ENCODE measurements around the gene UBE2E2. TPM values are rescaled to one million over a fixed set of nuclear protein-coding genes. Genes with fewer than 3 reads are reported as not detected.

UBE2E2 gene
- total and polyA plus RNA-seq, 4 donors = 21.5 to 87.5 (median 29.0) TPM

DNA sequence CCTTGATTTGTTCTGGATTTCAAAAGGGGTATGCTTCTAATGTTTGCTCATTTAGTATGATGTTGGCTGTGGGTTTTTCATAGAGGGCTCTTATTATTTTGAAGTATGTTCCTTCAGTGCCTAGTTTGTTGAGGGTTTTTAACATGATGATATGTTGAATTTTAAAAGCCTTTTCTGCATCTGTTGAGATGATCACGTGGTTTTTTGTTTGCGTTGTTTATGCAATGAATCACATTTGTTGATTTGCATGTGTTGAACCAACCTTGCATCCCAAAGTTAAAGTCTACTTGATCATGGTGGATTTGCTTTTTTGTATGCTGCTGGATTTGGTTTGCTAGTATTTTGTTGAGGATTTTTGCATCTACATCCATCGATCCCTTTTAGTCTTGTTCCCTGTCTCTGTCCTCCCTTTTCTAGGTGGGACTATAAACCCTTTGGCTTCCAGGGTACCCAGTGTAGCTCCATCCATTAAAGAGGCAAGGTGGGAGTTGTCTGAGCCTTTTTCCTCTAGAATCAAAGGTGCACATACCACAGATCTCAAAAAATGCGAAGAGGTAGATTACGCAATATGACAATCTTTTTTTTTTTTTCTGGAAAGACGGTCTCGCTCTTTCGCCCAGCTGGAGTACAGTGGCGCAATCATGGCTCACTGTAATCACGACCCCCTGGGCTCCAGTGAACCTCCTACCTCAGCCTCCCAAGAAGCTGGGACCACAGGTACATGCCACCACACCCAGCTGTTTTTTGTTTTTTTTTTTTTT, 381.0 kb downstream of the UBE2E2 start:
- Histone ChIP-seq H3K9me3 (ENCODE audit: control insufficient read depth in 4 of 4, insufficient read depth in 3 of 4, low read length in 3 of 4) (peaks cover 0 to 2% (median 0%) of the 10 kb centered on the region in 4 donors), H3K9ac (ENCODE audit: insufficient read depth in 1 of 2, low read length in 2 of 2) (no peak overlapping the region), H3K27ac (ENCODE audit: low read depth in 1 of 2, low read length in 1 of 2) (no peak overlapping the region), H3K27me3 (ENCODE audit: control insufficient read depth in 3 of 3, insufficient read depth in 3 of 3, low read length in 2 of 3) (no peaks in the 10 kb centered on the region), H3K4me3 (no peak overlapping the region), H3K4me1 (ENCODE audit: control insufficient read depth in 5 of 5, insufficient read depth in 5 of 5, low read length in 5 of 5) (no peaks in the 10 kb centered on the region), H3K36me3 (ENCODE audit: control insufficient read depth in 4 of 4, insufficient read depth in 4 of 4, low read length in 4 of 4) (peaks cover 0 to 2% (median 0%) of the 10 kb centered on the region in 4 donors)
- DNase-seq (no peak), ATAC-seq (ENCODE audit: insufficient read depth, low FRiP score) (no peak)
- 91% methylated on average over 10 of the region's 10 CpGs for WGBS, 2 donors
- no peak for TF ChIP-seq CTCF (IDR thresholded peaks at IDR 0.05; ENCODE audit: control extremely low read depth, extremely low read depth)

DNA sequence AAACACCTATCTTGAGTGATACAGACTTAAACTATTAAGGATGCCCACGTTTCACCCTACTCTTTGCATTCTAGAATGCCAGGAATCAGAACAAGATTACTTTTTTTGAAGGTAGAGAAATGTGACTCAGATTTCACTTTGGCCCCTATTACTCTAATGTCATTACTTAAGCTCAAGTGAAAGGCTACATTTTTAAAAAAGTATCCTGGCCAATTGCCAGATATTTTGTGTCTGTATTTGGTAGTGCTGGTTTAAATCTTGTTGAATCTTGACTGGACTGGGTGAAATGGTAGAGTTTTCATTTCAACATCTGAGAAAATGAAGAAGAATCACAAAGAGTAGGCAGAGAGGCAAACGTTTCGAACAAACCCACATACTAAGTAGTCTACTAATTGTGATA, 384.4 kb downstream of the UBE2E2 start:
- H3K4me3 ChIP-seq = no peak overlapping the region
- H3K27me3 ChIP-seq (ENCODE audit: control insufficient read depth in 3 of 3, insufficient read depth in 3 of 3, low read length in 2 of 3) = no peaks in the 10 kb centered on the region
- 89 to 94% methylated on average over 3 of the region's 3 CpGs for WGBS, 2 donors
- DNase-seq (no peak), ATAC-seq (ENCODE audit: insufficient read depth, low FRiP score) (no peak)
- H3K9me3 ChIP-seq (ENCODE audit: control insufficient read depth in 4 of 4, insufficient read depth in 3 of 4, low read length in 3 of 4) = peaks cover 0 to 2% (median 0%) of the 10 kb centered on the region in 4 donors
- peaks cover 0 to 10% (median 5%) of the 10 kb centered on the region in 5 donors for H3K4me1 ChIP-seq (ENCODE audit: control insufficient read depth in 5 of 5, insufficient read depth in 5 of 5, low read length in 5 of 5)
- H3K36me3 ChIP-seq (ENCODE audit: control insufficient read depth in 4 of 4, insufficient read depth in 4 of 4, low read length in 4 of 4) = peaks cover 0 to 2% (median 0%) of the 10 kb centered on the region in 4 donors
- TF ChIP-seq CTCF (IDR thresholded peaks at IDR 0.05; ENCODE audit: control extremely low read depth, extremely low read depth) = no peak
- no peak overlapping the region for H3K27ac ChIP-seq (ENCODE audit: low read depth in 1 of 2, low read length in 1 of 2)
- no peak overlapping the region for H3K9ac ChIP-seq (ENCODE audit: insufficient read depth in 1 of 2, low read length in 2 of 2)

DNA sequence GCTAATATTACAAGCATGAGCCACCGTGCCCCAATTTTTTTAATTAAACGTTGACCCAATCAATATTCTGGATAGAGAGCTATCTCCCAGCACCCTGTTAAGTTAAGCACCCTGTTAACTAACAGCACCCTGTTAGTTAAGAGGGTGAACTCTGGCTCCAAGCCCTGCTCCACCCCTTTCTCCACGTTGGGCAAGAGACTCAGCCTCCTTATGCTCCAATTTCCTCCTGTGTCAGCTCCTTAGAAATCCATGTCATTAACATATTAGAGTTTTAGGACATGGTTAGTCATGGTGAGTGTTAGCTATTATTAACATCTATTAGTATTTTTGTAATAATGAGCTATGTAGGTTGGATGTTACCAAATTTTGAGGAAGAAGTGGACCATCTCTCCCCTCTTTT, 385.4 kb downstream of the UBE2E2 start:
- no peak for ATAC-seq (ENCODE audit: insufficient read depth, low FRiP score)
- no peaks in the 10 kb centered on the region for H3K27me3 ChIP-seq (ENCODE audit: control insufficient read depth in 3 of 3, insufficient read depth in 3 of 3, low read length in 2 of 3)
- no peak for DNase-seq
- TF ChIP-seq CTCF (IDR thresholded peaks at IDR 0.05; ENCODE audit: control extremely low read depth, extremely low read depth) = no peak
- H3K4me3 ChIP-seq = no peak overlapping the region
- peaks cover 0 to 2% (median 0%) of the 10 kb centered on the region in 4 donors for H3K9me3 ChIP-seq (ENCODE audit: control insufficient read depth in 4 of 4, insufficient read depth in 3 of 4, low read length in 3 of 4)
- peaks cover 0 to 10% (median 5%) of the 10 kb centered on the region in 5 donors for H3K4me1 ChIP-seq (ENCODE audit: control insufficient read depth in 5 of 5, insufficient read depth in 5 of 5, low read length in 5 of 5)
- H3K36me3 ChIP-seq (ENCODE audit: control insufficient read depth in 4 of 4, insufficient read depth in 4 of 4, low read length in 4 of 4) = peaks cover 0 to 2% (median 0%) of the 10 kb centered on the region in 4 donors
- H3K27ac ChIP-seq (ENCODE audit: low read depth in 1 of 2, low read length in 1 of 2) = no peak overlapping the region
- H3K9ac ChIP-seq (ENCODE audit: insufficient read depth in 1 of 2, low read length in 2 of 2) = no peak overlapping the region
- 61 to 70% methylated on average over 3 of the region's 3 CpGs for WGBS, 2 donors

Measured in lung (tissue), 12 donors.